AG04450 (cell line): ENCODE results near the gene PREX1. TPM values are rescaled to one million over a fixed set of nuclear protein-coding genes. Genes with fewer than 3 reads are reported as not detected.

ENCODE experiments used
- CTCF ChIA-PET: fragments of 300-600, 350-600 bp; formaldehyde crosslinking; extraction: SDS; loops from one replicate; lab custom pipeline; 2022; ENCODE audit warnings: antibody characterized with exemption, inconsistent platforms; lab: Charles Lee
- POLR2A ChIA-PET: fragments of 350-600 bp; formaldehyde crosslinking; extraction: SDS; loops from one replicate; lab custom pipeline; 2021; ENCODE audit warnings: antibody characterized with exemption, inconsistent platforms; lab: Yijun Ruan, JAX
- DNase-seq: peaks from one replicate; pipeline ENCODE4 v3.0.0-alpha.2; 2011; ENCODE audit warnings: low read depth, low spot score
- H3K27ac ChIP-seq: one replicate; pipeline ENCODE4 v1.5.1; 2012; ENCODE audit warnings: low read depth, low read length, control low read depth
- H3K27me3 ChIP-seq: one replicate; pipeline ENCODE4 v1.6.0; 2012; ENCODE audit warnings: low read length; ENCODE audit not compliant: control insufficient read depth, insufficient read depth
- H3K4me3 ChIP-seq: 2 replicates; pipeline ENCODE4 v1.5.1; 2011; ENCODE audit warnings: mild to moderate bottlenecking, low read depth, low read length, control low read depth
- H3K9me3 ChIP-seq: 2 replicates; pipeline ENCODE4 v1.5.1; 2012; ENCODE audit warnings: low read length; ENCODE audit not compliant: control insufficient read depth, insufficient read depth
- polyA plus RNA-seq: library from polyadenylated mRNA; depleted of rRNA; stranded (reverse); fragments of >200 nt; gene quantifications from 2 replicates; pipeline ENCODE4 v1.2.3, GENCODE V29; 2011
- TF ChIP-seq, protein P1 (sequence below): IDR thresholded peaks from 2 replicates; pipeline ENCODE4 v1.5.1; 2011; ENCODE audit warnings: low read depth, low read length, control low read depth, inconsistent platforms

PREX1 gene
- polyA plus RNA-seq, 1 experiment, result 0.69 TPM

DNA sequence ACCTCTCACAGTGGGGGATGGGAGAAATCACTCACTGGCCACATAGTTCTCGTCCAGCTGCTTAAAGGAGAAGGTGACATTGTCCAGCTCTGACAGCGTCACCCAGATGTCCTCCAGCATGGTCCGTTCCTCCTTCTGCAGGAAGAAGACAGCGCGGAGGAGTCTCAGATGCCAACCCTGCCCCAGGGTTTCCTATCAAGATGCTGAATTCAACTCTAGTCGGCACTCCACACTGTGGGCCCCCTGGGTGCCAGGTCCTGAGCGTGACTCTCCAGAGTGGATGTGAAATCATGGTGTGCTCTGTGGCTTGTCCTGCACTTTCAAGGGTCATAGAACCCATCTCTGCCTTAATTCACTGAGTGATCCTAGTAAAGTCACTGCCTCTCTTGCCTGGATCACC is 193.2 kb downstream of the PREX1 start:
- TF ChIP-seq, protein P1, sequence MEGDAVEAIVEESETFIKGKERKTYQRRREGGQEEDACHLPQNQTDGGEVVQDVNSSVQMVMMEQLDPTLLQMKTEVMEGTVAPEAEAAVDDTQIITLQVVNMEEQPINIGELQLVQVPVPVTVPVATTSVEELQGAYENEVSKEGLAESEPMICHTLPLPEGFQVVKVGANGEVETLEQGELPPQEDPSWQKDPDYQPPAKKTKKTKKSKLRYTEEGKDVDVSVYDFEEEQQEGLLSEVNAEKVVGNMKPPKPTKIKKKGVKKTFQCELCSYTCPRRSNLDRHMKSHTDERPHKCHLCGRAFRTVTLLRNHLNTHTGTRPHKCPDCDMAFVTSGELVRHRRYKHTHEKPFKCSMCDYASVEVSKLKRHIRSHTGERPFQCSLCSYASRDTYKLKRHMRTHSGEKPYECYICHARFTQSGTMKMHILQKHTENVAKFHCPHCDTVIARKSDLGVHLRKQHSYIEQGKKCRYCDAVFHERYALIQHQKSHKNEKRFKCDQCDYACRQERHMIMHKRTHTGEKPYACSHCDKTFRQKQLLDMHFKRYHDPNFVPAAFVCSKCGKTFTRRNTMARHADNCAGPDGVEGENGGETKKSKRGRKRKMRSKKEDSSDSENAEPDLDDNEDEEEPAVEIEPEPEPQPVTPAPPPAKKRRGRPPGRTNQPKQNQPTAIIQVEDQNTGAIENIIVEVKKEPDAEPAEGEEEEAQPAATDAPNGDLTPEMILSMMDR, result no peak
- Histone ChIP-seq H3K9me3 (no peaks in the 10 kb centered on the region; the same call in 1 of the 2 replicates), H3K27ac (no peak overlapping the region), H3K27me3 (no peaks in the 10 kb centered on the region), H3K4me3 (no peak overlapping the region)
- DNase-seq, result no peak
- POLR2A ChIA-PET, result no interaction called here
- CTCF ChIA-PET, result interaction anchor here (1.0 to 1.8 kb wide), 4 partner anchors 13 to 271 kb away, joined by 3 to 11 read pairs (median 6); no protein-coding TSS in a partner anchor

DNA sequence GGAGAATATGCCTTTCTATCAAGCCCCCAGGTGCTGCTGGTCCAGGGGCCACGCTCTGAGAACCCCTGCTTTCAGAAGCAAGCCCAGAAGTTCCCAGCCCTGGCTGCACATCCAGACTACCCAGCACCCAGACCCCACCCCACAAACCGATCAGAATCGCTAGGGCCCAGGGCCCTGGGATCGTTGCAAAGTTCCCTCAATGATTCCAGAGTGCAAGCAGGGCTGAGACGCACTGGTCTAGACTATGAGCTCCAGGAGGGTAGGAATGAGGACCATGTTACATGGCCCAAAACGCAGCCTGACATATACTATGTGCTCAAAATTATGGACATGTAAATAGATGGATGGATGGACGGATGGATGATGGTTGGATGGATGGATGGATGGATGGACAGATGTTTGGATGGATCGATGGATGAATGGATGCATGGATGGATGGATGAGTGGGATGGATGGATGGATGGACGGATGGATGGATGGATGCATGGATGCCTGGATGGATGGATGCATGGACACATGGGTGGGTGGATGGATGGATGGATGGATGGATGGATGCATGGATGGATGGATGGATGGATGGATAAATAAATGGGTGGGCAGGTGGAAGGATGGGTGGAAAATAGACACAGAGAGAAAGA is 194.1 kb downstream of the PREX1 start:
- CTCF ChIA-PET, result interaction anchor here (0.9 kb wide), 1 partner anchor 970 kb away, joined by 3 read pairs; no protein-coding TSS in a partner anchor
- Histone ChIP-seq H3K4me3 (no peak overlapping the region), H3K9me3 (no peaks in the 10 kb centered on the region; the same call in 1 of the 2 replicates), H3K27ac (no peak overlapping the region), H3K27me3 (no peaks in the 10 kb centered on the region)
- TF ChIP-seq, protein P1, result no peak
- no peak for DNase-seq
- POLR2A ChIA-PET, result no interaction called here

DNA sequence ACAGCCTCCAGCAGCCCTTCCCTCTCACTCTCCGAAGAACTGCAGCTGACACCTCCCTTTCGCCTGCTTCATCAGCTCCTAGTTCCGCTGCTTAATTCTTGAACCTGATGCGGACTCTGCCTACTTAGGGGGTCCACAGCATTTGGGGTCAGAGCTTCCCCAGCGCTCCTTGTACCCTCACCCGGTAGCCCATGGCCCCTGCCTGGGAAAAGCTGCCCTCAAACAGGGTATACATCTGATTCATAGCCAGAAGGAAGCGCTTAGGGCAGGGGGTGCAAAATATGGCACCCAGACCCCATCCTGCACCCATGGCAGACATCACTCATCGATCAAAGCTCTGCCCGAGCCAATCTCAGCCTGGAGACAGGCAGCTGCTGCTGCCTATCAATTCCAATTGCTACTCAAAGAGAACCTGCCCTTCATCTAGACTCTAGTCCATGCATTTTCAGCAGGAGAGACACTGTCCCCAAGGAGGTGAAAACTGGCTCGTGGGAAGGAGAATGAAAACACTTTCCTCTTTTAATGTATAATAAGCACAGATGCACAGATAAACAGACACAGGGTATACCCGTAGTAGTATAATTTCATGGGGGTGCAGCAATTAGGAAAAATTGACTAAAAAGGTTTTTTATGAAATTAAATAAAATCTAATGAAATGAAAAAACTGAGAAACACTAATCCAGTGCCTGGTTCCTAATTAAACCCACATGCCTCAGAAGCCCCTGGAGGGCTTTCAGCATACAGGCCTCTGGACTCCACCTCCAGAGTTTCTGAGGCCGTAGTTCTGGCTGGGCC is 194.8 kb downstream of the PREX1 start:
- Histone ChIP-seq H3K27ac (no peak overlapping the region), H3K9me3 (no peaks in the 10 kb centered on the region; the same call in 1 of the 2 replicates), H3K4me3 (no peak overlapping the region), H3K27me3 (no peaks in the 10 kb centered on the region)
- CTCF ChIA-PET, result interaction anchor here (0.7 to 0.9 kb wide), 2 partner anchors 13 to 969 kb away, joined by 3 read pairs; no protein-coding TSS in a partner anchor
- TF ChIP-seq, protein P1, result no peak
- POLR2A ChIA-PET, result no interaction called here
- DNase-seq, result no peak

GRCh38 chr20:48632017-48632824 is 195.6 kb downstream of the PREX1 start:
- no peaks in the 10 kb centered on the region for H3K27me3 ChIP-seq
- no peak for DNase-seq
- no peaks in the 10 kb centered on the region; the same call in 1 of the 2 replicates for H3K9me3 ChIP-seq
- H3K4me3 ChIP-seq, result no peak overlapping the region
- CTCF ChIA-PET, result interaction anchor here (0.7 to 1.2 kb wide), 3 partner anchors 11 to 272 kb away, joined by 3 to 7 read pairs (median 4); no protein-coding TSS in a partner anchor
- TF ChIP-seq, protein P1, result no peak
- POLR2A ChIA-PET, result no interaction called here
- no peak overlapping the region for H3K27ac ChIP-seq
